Dermis microvascular lymphatic vessel endothelial cell (primary cell): ENCODE measurements around the gene SPI1. TPM values are rescaled to one million over a fixed set of nuclear protein-coding genes. Genes with fewer than 3 reads are reported as not detected.
A peak's percentile ranks its signal among the peaks of the same experiment; 100 is the strongest.

Experiments
- DNase-seq, 2 donors: peaks; one replicate each; pipeline versions ENCODE4 v3.0.0 to v3.0.0-alpha.2; 2010; ENCODE audit warnings: low read depth in 2 of 2
- total RNA-seq: library from RNA; depleted of rRNA; stranded (reverse); fragments of >200 nt; gene quantifications from 2 replicates; pipeline ENCODE4 v1.2.1, GENCODE V29; 2014

SPI1 gene
- total RNA-seq, 1 donor from 2014 or later: not detected

DNA sequence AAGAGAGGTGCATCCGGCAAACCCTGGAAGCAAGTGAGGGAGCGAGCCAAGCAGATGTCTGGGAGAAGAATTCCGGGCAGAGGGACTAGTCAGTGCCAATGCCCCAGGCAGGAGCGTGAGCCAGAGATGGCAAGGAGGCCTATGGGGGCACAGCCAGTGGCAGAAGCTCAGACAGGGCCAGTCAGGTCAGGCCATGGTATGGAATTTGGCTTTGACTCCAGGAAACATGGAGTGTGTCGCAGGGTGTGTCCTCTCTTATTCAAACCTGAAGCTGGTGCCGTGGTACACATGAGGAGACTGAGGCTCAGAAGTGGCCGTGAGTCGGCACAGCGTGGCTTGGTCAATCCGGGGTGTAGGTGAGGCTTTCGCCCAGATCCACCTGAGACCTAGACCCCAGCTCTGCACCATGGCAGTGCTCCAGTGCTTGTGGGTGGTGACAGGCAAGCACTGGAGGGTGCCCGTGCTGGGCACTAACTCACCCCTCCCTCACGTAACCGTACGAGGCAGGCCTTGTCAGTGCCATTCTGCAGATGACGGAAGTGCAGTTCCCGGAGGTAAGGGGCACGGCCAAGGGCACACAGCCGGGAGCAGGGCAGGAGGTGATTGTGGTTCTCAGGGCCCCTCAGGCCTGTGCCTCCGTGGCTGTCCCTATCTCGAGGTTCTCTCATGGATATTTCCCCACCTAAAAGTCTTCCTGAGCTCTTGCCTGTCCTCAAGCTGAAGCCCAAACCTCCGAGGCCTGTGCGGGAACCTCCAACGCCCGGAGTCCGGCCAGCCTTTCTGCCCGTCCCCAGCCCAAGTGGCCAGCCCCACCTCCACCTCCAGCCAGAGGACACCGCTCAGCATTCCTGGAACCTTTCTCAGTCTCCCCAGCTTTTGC lies 10.6 kb upstream of the SPI1 start:
- DNase-seq: no peak

DNA sequence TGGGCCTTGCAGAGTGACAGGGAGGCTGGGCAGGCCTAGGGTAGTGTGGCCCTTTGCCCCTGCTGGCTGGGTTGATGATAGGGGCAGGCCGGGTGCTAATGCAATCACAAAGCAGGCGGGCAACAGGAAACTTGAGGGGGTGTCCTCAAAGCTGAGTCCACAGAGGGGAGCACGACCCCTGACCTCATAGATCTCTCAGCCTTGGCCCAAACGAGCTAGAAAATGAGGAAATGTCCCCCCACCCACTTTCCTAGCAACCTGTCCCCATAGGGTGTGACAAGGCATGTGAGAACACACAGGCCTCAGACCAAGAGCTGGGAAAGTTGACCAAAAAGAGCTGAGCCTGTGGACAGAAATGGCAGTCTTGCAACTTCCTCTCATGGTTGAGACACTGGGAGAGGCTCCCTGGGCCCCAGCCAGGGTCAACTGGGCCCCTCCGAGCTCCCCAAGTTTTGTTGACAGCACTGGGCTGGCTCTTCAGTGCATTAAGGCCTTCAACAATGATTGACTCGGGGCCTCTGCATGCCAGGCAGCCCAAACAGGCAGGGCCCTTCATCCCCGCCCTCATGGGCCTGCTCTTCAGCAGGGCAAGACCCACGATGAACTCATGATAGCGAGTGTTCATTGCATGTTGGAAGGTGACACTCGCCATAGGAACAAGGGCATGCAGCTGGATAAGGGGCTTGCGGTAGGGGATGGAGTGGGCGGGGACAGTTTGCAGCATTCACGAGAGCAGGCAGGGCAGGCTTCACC lies 9.8 kb upstream of the SPI1 start:
- DNase-seq: no peak

DNA sequence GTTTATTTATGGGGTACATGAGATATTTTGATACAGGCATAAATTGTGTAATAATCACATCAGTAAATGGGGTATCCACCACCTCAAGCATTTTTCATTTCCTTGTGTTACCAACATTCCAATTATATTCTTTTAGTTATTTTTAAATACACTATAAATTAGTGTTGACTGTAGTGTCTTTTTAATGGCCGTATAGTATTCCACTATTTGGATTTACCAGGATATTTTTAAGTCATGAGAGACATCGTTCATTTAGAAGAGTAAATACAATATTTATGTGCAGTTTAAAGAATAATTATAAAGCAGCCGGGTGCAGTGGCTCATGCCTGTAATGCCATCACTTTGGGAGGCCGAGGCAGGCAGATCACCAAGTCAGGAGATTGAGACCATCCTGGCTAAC lies 6.2 kb upstream of the SPI1 start:
- DNase-seq: no peak

DNA sequence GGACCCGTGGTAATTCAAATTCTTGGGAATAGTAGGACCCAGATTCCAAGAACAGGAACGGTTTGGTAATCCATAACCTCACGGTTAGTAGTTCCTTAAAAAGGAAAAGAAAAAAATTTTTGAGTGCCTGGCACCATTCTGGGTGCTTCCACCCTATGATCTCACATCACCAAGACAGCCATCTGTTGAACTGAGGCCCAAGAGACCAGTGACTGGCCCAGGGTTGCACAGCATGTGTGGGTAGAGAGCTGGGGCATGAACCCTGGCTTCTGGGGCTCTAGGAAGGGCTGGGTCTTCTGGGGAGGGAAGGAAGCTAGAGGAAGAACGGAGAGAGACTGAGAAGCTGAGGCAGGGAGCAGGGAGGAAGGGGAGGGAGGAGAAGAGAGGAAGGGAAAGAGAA lies 4.7 kb upstream of the SPI1 start:
- DNase-seq: no peak

DNA sequence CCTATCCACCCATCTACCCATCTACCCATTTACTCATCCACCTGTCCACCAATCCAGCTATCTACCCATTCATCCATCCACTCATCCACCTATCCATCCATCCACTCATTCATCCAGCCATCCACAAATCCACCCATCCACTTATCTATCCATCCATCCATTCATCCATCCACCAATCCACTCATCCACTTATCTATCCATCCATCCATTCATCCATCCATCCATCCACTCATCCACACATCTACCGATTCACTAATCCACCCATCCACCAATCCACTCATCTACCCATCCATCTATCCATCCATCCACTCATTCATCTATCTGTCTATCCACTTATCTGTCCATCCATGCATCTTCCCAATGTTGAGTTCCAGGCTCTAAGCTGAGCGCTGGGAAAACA lies 1.7 kb upstream of the SPI1 start:
- no peak for DNase-seq

DNA sequence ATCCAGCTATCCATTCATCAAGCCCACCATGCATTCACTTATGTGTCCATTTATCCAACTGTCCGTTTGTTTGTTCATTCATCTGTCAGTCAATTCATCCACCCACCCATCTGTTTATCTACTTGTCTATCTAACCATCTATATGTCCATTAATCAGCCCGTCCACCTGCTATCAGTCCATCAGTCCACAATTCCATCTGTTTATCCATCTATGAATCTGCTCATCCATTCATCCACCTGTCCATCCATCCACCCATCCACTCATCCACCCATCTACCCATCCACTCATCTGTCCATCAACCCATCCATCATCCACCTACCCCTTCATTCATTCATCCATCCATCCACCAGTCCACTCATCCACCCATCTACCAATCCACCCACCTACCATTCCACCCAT lies 970 bp upstream of the SPI1 start:
- DNase-seq: no peak

DNA sequence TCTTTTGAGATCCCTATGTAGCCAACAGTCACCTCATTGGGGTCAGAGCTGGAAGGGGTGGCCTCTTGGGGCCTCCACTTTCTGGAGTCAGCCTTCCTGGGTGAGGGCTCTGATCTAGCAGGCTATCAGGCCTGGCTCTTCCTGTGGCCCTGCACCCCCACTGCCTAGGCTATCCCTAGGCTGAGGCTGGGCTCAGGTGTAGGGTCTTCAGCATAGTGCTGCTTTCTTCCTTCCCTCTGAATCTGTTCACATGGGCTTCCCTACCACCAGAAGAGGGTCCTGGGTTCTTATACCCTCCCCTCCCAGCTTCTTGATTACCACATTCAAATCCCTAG lies 456 bp upstream of the SPI1 start:
- DNase-seq: no peak

DNA sequence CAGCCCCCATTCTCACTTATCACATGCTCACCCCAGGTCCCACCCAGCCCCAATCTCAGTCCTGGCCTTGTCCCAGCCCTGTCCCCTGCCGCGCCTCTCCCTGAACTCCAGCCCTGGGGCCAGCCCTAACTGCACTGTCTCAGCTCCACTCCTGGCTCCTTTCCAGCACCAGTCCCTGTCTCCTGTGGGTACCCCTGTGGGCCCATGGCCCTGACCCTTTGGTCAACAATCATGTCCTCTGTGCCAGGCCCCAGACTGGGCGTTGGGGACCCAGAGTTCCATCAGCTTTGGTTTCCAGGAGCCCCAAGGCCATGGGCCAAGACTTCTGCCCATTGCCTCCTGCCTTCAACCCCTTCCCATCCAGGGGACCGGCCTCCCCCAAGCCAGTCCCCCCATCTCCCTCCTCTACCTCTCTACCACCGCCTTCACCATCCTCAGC lies 757 bp downstream of the SPI1 start:
- DNase-seq: no peak

DNA sequence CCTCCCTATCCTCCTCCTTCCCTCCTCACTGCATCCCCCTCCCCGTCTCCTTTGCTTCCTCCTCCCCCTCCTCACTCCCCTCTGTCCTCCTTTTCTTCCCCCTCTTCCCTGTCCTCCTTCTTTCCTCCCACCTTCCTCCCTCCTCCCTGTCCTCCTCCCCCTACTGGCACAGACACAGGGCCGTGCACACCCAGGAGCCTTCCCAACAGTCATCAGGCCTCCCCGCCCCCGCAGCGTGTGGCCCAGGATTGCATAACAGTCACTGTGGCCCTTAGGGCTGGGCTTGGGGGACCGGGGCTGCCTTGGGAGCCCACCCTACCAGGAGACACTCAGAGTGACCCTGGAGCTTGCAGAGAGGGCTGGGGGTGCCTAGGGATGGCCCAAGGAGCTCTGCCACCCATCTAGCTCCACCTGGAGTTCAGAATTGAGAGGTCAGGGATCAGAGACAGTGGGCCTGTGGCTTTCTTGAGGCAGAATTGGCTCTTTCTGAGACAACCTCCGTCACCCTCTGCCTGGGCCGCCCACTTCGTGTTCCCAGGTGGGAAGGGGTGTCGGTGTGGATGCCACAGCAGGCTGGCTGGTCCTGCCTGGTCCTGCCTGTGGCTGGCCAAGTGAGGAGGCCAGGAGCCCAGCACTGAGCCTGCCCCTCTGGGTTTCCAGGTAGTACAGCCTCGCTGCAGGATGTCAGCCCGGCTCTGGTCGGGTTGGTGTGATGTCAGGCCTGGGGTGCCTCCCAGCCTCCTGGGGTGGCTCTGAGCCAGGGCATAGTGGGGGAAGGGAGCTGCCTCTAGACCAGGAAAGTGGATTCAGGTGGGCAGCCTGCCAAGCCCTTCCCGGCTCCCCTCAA lies 1.6 kb downstream of the SPI1 start:
- no peak for DNase-seq

DNA sequence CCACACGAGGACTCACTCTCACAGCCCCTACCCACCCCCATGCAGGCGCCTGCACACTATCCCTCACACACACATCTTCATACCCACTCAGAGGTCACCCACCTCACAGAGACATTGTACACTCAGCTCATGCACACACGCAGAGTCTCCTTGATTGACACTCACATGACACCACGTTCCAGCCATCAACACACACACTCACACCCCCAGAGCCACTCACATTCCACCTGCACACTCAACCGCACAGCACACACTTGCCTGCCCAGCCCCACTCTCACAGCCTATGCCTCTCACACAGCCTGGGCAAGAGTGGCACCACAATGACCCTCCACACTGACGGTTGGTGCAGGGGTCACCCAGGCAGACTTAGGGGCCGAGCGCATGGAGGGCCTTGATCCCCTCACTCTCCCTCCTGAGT lies 2.2 kb downstream of the SPI1 start:
- DNase-seq: no peak

DNA sequence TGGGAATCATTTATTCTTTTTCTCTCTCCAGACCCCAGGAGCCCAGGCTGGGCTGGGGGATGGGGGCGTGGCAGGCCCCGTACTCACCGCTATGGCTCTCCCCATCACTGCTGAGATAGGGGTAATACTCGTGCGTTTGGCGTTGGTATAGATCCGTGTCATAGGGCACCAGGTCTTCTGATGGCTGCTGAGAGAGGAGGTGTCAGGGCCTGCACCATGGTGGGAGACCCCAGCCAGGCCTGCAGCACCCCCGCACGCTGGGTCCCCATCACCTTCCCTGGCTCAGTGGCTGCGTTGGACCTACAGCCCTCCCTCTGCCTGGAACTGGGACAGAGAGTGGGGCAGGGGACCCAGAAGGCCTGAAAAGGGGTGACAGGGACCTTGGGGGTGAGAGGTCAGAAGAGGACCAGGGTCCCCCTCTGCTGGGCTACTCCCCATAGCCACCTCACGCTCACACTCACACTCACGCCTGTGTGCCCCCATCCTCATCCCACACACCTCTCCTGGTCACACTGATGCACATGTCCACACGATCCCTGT lies 2.7 kb downstream of the SPI1 start:
- DNase-seq: no peak

DNA sequence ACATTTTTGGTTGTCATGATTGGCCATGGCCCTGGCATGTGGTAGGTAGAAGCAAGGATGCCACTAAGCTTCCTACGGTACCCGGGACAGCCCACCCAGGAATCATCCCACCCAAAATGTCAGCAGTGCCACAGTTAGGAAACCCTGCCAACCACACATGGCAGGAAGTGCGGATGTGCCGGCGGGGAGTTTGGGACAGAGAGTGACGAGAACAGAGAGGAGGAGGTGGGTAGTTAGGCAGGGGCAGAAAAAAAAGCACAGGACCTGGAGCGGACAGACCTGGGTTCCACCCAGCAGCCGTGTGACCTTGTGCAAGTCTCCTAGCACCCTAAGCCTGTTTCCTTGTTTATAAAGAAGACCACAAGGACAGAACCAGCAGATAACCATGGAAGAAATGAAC lies 3.3 kb downstream of the SPI1 start:
- DNase-seq: no peak

DNA sequence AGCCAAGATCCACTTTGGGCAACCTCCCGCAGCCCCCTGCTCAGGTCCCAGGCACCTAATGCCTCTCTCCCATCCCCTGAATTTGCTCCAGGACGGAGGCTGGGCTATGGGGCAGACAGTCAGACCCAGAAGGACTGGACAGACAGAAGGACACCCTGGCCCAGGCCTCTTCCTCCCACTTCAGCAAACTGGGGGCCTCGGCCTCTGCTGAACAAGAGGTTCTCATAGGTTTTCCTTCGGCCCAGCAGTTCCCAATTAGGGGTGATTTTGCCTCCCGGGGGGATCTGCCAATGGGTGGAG lies 3.7 kb downstream of the SPI1 start:
- DNase-seq: no peak

DNA sequence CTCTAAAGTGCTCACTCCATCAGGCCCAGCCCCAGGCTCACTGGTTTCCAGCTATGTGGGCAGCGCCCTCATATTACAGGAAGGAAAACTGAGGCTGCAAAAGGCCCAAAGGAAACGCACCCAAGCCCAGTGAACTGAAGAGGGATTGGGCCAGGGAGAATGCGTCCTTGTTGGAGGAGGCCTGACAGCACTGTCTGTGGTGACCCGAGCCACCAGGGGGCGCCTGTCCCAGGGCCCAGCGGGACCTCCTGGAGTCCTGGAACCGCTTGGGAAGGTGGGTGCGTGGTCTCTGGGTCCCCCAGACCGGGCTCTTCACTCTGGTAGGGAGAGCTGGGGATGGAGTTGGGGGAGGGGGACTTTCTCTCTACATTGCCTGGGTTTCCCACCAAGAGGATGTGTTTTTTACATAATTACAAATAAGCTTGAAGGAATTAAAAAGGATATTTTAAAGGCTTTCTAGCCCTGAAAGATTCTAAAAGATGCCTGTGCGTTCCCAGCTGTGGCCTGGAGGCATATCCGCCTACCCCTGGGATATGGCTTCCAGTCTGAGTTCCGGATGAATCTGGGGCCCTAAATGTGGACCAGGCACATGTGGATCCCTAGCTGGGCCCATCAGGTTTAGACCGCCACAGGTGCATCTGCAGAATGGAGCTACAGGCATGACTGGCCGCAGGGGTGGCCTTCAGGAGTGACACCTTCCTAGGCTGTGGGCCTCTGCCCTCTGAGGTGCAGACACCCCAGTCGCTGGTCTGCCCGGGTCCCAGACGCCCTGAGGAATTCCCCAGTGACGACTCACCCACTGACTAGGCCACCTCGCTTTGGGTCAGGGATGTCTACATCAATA lies 4.2 kb downstream of the SPI1 start:
- peak; percentile 47 to 81 for DNase-seq

DNA sequence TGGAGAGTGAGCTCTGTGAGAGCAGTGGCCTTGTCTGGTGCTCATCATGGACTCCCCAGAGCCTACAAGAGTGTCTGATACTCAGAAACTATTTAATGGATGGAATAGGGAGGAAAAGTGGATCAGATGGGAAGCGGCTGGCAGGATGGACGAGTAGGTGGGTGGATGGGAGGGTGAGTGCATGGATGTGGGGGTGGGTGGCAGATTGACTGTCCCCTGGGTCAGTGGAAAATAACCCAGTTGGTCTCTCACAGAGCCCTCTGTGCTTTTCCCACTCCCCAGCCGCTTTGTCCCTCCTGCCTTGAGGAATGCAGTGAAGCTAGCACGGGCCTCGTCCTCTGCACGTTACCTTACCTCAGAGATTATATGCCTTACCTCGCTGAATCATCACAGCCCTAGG lies 5.9 kb downstream of the SPI1 start:
- DNase-seq: no peak

DNA sequence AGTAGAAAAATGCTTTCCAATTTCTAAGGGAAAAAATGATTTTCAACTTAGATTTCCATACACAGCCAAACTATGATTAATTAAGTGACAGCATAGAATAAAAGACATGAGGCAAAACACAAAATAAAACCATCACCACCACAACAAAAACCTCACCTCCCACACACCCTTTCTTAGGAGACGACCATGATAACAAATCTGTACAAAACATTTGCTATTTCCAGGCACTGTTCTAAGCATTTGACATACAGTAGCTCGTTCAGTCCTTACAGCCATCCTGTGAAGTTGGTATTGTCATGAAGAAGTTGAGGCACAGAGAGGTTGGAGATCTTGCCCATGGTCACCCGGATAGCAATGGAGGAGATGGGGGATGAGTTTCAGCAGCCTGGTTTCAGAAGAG lies 8.7 kb downstream of the SPI1 start:
- DNase-seq: no peak

DNA sequence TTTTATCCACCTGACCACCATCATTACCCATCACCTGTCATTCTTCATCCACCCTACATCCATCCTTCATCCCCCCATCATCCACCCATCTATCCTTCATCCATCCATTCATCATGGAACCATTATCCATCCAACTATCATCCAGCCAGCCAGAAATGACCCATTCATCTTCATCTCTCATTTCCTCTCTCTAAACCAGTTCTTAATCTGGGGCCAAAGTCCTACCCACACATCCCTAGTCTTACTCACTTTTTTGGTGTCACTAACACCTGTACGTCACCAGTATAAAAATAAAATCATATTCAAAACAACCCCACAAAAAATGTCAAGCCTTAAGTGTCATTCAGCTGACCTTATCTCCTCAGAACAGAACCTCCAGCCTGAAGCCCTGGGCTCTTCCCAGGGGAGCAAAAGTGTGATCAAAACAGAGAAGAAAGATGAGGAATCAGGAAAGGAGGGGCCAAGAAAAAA lies 12.3 kb downstream of the SPI1 start:
- DNase-seq: no peak

DNA sequence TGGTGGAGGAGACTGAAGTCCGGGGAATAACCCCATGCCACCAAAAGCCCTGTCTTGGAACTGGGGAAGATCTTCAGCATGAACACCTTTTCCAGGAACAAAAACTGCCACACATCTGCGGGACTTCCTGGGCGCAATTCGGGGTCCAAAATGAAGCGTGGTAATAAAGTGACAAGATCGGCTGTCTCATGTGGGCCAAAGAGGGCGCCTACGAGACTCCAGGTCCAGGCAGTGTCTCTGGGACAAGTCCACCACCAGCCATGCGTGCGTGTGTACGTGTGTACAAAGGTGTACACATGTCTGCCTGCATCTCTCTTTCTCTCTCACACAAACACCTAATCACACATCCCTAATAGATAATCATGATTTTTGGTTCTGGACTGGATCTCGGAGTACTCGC lies 16.9 kb downstream of the SPI1 start:
- no peak for DNase-seq

DNA sequence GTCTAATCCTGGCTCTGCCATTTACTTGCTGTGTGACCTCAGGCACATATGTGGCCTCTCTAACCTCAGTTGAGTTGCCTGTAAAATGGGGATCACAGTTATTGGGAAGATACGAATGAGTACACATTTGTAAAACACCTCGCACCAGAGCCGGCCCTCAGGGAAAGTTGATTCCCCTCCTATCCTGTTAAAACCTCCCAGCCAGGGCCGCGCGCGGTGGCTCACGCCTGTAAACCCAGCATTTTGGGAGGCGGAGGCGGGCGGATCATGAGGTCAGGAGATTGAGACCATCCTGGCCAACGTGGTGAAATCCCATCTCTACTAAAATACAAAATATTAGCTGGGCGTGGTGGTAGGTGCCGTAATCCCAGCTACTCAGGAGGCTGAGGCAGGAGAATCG lies 18.0 kb downstream of the SPI1 start:
- DNase-seq: no peak

DNA sequence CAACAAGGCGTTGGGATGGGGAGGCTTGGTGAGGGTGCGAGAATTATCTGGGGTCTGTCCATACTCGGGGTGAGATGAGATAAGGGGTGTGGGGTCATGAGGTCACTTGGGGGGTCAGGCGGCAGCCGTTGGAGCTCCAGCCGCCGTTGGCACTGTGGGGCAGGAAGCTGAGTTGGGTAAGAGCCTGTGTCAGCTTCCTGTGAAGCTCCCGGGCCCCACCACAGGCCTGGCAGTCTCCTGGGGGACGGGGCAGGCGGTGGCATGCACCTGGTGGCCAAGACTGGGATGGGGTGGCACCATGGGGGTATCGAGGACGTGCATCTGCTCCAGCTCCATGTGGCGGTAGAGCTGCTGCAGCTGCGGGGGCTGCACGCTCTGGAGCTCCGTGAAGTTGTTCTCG lies 18.8 kb downstream of the SPI1 start:
- DNase-seq: no peak

DNA sequence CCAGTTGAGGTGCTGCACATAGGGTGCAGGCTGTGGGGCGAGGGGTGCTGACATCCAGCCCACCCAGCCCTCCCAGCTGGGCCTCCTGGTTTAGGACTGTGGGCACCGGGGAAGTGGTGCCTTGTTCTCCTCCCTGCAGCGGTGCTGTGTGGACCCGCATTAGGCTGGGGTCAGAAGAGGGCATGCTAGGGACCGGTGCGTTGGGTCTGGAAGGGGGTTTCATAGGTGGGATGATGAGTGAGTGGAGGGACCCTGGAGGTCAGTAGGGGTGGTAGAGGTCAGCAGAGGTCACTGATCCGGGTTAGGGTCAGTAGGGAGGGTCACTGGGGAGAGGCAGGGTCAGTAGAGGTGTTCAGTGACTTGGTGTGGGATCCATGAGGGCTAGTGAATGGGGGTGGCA lies 19.2 kb downstream of the SPI1 start:
- DNase-seq: no peak
